Measurements from ENCODE around the gene STK38. TPM values are rescaled to one million over a fixed set of nuclear protein-coding genes. Genes with fewer than 3 reads are reported as not detected.
A peak's percentile ranks its signal among the peaks of the same experiment; 100 is the strongest.

The STK38 gene
- total RNA-seq, 1 experiment from 2014 or later = 31.5 TPM

DNA sequence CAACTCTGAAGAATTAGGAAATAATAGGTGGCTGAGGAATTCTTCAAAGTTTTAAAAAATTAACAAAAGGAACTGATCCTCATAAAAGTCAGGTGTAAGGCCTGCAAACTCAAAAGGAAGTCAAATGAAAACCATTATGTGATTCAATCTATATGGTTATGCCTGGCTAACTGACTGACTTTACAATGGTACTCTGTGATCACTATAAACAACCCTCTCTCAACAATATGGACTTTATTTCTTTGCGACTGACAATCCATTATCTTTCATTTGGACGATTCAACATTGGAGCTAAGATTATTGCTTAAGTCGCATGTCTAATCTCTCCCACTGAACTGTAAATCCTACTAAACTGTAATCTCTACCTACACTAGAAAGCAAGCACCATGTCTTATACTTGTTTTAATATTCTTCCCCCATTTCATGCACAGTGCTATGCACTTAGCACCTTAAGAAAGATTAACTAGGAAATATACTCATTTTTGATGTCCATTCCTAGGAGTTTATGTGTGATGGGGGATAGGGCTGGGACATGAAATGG lies 1.4 kb downstream of the STK38 start:
- Histone ChIP-seq H3K36me3 (ENCODE audit: insufficient read depth, low read length) (no peaks in the 10 kb centered on the region), H3K27ac (ENCODE audit: low read length) (peak overlapping the region; percentile 74), H4K20me1 (ENCODE audit: insufficient read depth, low read depth, low read length) (no peaks in the 10 kb centered on the region), H3K4me2 (ENCODE audit: low read depth, low read length, poor library complexity, severe bottlenecking) (peak overlapping the region; percentile 93), H3K9me3 (ENCODE audit: low read length) (no peaks in the 10 kb centered on the region), H3K4me1 (ENCODE audit: low read length) (peaks cover 43% of the 10 kb centered on the region), H3K4me3 (ENCODE audit: low read length) (peak overlapping the region; percentile 81), H3K79me2 (ENCODE audit: low read length) (peaks cover 59% of the 10 kb centered on the region), H3K9me2 (replicated peaks; ENCODE audit: insufficient read depth, low read length) (no peaks in the 10 kb centered on the region), H2AFZ (ENCODE audit: low read length) (0 out of 2 replicates have a peak overlapping the region, but pooled peaks have one; percentile 8), H3K27me3 (ENCODE audit: low read length) (no peaks in the 10 kb centered on the region), H3K9ac (ENCODE audit: low read length) (peak overlapping the region; percentile 85)
- no peak for DNase-seq

DNA sequence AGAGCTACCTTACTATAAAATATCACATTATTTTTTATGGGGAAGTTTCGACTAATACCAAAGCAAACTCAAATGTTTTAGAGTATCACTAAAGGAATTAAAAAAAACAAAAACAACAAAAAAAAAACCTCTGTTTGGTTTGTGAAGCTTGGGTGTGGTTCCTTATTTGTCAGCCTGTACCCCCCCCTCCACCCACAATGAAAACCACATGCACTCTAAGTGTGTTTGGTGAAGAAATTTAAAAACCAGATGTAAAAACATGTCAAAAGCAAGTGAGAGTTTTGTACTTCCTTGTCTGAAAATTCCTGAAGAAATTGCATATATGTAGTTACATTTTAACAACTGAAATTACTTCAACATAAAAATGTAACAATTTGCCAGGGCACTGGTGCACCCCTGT lies 3.1 kb downstream of the STK38 start:
- Histone ChIP-seq H3K9me3 (ENCODE audit: low read length) (no peaks in the 10 kb centered on the region), H3K4me1 (ENCODE audit: low read length) (peaks cover 32% of the 10 kb centered on the region), H3K27me3 (ENCODE audit: low read length) (no peaks in the 10 kb centered on the region), H3K4me3 (ENCODE audit: low read length) (no peak overlapping the region), H3K79me2 (ENCODE audit: low read length) (peaks cover 68% of the 10 kb centered on the region), H3K4me2 (ENCODE audit: low read depth, low read length, poor library complexity, severe bottlenecking) (peak overlapping the region; percentile 5), H3K36me3 (ENCODE audit: insufficient read depth, low read length) (peaks cover 12% of the 10 kb centered on the region), H4K20me1 (ENCODE audit: insufficient read depth, low read depth, low read length) (no peaks in the 10 kb centered on the region), H3K9ac (ENCODE audit: low read length) (no peak overlapping the region), H3K27ac (ENCODE audit: low read length) (no peak overlapping the region), H3K9me2 (replicated peaks; ENCODE audit: insufficient read depth, low read length) (no peaks in the 10 kb centered on the region), H2AFZ (ENCODE audit: low read length) (no peak overlapping the region)
- DNase-seq = no peak

DNA sequence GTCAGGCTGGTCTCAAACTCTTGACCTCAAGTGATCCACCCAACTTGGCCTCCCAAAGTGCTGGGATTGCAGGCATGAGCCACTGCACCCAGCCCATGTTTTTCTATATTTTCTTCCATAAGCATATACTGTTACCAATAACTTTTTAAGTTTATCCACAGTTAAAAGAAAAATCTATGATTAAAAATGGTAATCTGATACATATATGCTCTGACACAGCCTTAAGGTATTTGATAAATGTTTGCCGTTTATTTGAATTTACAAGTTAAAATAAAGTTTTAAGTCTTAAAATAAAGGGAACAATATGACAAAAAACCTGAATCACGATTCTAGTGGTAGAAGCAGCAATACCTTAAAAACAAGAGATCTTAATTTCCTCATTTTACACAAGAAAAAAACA lies 5.2 kb downstream of the STK38 start:
- DNase-seq = no peak
- Histone ChIP-seq H3K9me3 (ENCODE audit: low read length) (no peaks in the 10 kb centered on the region), H3K27ac (ENCODE audit: low read length) (no peak overlapping the region), H3K4me2 (ENCODE audit: low read depth, low read length, poor library complexity, severe bottlenecking) (no peak overlapping the region), H3K79me2 (ENCODE audit: low read length) (peaks cover 78% of the 10 kb centered on the region), H3K9ac (ENCODE audit: low read length) (no peak overlapping the region), H3K9me2 (replicated peaks; ENCODE audit: insufficient read depth, low read length) (no peaks in the 10 kb centered on the region), H4K20me1 (ENCODE audit: insufficient read depth, low read depth, low read length) (no peaks in the 10 kb centered on the region), H3K27me3 (ENCODE audit: low read length) (no peaks in the 10 kb centered on the region), H3K4me3 (ENCODE audit: low read length) (no peak overlapping the region), H2AFZ (ENCODE audit: low read length) (no peak overlapping the region), H3K4me1 (ENCODE audit: low read length) (peaks cover 21% of the 10 kb centered on the region), H3K36me3 (ENCODE audit: insufficient read depth, low read length) (peaks cover 21% of the 10 kb centered on the region)

DNA sequence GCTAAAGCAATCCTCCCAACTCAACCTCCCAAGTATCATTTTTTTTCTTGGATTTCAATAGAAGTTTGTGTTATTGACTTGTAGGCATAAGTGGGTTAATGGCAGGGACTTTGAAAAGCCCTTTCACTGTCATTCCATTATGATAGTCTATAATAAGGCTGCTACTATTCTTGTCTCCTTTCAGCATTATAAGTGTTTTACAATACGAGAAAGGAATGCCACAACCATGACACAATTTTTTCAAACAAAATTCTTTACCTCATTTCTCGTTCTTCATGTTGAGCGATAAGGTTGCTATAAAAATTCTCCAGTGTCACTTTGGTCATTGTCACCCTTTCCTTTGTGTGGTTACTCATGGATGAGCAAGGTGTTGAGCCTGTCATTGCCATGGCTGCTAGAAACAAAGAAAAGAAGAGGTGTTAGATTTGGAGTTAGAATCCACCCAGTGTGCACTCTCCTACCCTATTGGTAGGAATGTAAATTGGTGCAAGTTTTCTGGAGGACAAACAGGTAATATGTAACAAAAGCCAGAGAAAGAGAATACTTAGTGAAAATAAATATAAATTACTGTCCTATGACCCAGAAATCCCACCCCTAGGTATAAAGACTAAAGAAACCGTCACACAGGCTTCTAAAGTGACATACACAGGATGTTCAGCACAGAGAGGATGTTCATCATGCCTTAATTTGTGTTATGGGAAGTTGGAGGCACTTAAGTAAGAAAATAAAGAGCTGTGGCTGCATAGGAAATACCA lies 7.3 kb downstream of the STK38 start:
- Histone ChIP-seq H3K4me1 (ENCODE audit: low read length) (peaks cover 13% of the 10 kb centered on the region), H3K79me2 (ENCODE audit: low read length) (peaks cover 76% of the 10 kb centered on the region)

DNA sequence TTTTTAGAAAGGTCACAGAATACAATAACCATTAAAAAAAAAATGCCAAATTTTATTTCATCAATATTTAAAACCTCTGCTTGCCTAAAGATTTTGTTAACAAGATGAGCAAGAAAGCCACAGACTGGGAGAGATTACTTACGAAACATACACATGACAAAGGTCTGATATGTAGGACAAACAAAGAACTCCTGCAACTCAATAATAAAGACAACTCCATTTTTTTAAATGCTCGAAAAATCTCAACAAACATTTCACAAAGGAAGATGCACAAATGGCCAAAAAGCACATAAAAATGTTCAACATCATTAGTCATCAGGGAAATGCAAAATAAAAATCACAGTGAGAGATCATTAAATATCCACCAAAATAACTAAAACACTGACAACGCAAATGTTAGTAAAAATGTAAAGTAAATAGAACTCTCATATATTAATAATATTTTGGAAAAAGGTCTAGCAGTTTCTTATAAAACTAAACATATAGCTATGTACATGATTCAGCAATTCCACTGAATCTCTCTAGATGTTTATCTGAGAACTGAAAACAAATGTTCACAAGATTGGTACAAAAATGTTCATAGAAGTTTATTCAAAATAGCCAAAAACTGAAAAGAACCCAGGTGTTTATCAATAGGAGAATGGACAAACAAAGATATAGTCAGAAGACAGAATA lies 10.3 kb downstream of the STK38 start:
- no peak overlapping the region for H2AFZ ChIP-seq (ENCODE audit: low read length)
- peaks cover 11% of the 10 kb centered on the region for H3K4me1 ChIP-seq (ENCODE audit: low read length)
- no peak overlapping the region for H3K9ac ChIP-seq (ENCODE audit: low read length)
- H3K36me3 ChIP-seq (ENCODE audit: insufficient read depth, low read length) = peaks cover 38% of the 10 kb centered on the region
- H3K27ac ChIP-seq (ENCODE audit: low read length) = no peak overlapping the region
- H3K27me3 ChIP-seq (ENCODE audit: low read length) = no peaks in the 10 kb centered on the region
- H3K4me3 ChIP-seq (ENCODE audit: low read length) = no peak overlapping the region
- no peak overlapping the region for H3K4me2 ChIP-seq (ENCODE audit: low read depth, low read length, poor library complexity, severe bottlenecking)
- DNase-seq = no peak
- H3K9me2 ChIP-seq (replicated peaks; ENCODE audit: insufficient read depth, low read length) = no peaks in the 10 kb centered on the region
- H3K9me3 ChIP-seq (ENCODE audit: low read length) = no peaks in the 10 kb centered on the region
- peaks cover 80% of the 10 kb centered on the region for H3K79me2 ChIP-seq (ENCODE audit: low read length)
- no peaks in the 10 kb centered on the region for H4K20me1 ChIP-seq (ENCODE audit: insufficient read depth, low read depth, low read length)

More for the DNA sequence above, 7.3 kb downstream of the STK38 start:
- Histone ChIP-seq H3K27ac (ENCODE audit: low read length) (no peak overlapping the region), H3K9me3 (ENCODE audit: low read length) (no peaks in the 10 kb centered on the region), H4K20me1 (ENCODE audit: insufficient read depth, low read depth, low read length) (no peaks in the 10 kb centered on the region), H3K9ac (ENCODE audit: low read length) (no peak overlapping the region), H2AFZ (ENCODE audit: low read length) (no peak overlapping the region), H3K9me2 (replicated peaks; ENCODE audit: insufficient read depth, low read length) (no peaks in the 10 kb centered on the region), H3K4me2 (ENCODE audit: low read depth, low read length, poor library complexity, severe bottlenecking) (no peak overlapping the region), H3K27me3 (ENCODE audit: low read length) (no peaks in the 10 kb centered on the region), H3K4me3 (ENCODE audit: low read length) (no peak overlapping the region), H3K36me3 (ENCODE audit: insufficient read depth, low read length) (peaks cover 30% of the 10 kb centered on the region)
- DNase-seq = no peak

DNA sequence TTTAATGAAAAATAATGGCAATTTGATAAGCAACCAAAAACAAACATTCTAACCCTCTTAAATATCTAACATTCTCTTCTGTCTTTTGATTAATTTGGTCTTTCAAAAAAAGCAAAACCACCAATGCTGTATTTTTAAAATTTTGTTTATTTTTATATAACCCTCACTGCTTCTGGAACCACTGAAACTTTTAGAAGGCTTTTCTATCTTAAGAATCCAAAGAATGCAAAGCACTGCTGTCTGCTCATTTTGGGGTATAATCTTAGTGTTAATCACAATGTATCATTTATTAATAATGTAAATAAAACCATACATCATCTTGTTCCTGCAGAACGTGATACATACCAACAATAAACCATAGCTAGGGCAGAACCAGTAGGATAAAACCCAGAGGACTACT lies 14.0 kb downstream of the STK38 start:
- Histone ChIP-seq H3K4me1 (ENCODE audit: low read length) (peaks cover 11% of the 10 kb centered on the region), H3K9ac (ENCODE audit: low read length) (no peak overlapping the region), H2AFZ (ENCODE audit: low read length) (no peak overlapping the region), H3K79me2 (ENCODE audit: low read length) (peaks cover 83% of the 10 kb centered on the region), H3K4me3 (ENCODE audit: low read length) (no peak overlapping the region), H3K9me3 (ENCODE audit: low read length) (no peaks in the 10 kb centered on the region), H3K36me3 (ENCODE audit: insufficient read depth, low read length) (peaks cover 24% of the 10 kb centered on the region), H3K4me2 (ENCODE audit: low read depth, low read length, poor library complexity, severe bottlenecking) (no peak overlapping the region), H3K9me2 (replicated peaks; ENCODE audit: insufficient read depth, low read length) (no peaks in the 10 kb centered on the region), H3K27me3 (ENCODE audit: low read length) (no peaks in the 10 kb centered on the region), H3K27ac (ENCODE audit: low read length) (no peak overlapping the region), H4K20me1 (ENCODE audit: insufficient read depth, low read depth, low read length) (no peaks in the 10 kb centered on the region)
- DNase-seq = no peak

DNA sequence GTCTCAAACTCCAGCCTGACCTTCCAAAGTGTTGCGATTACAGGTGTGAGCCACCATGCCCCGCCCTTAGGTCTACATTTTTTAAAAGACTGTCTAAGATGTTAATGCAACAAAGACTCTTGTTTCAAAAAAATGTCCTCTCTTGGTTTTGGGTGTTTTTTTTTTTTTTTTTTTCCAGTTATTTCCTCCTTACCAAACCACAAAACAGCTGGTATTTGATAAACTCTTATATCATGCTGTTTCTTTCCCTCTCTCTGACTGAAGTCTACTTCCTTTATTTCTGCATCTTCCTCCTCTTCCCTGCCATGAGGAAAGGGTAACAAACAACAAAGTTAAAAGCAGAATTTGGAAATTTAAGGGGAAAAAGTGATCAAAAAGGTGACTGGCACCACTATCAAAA lies 21.2 kb downstream of the STK38 start:
- no peak for DNase-seq
- no peak overlapping the region for H3K27ac ChIP-seq (ENCODE audit: low read length)
- H4K20me1 ChIP-seq (ENCODE audit: insufficient read depth, low read depth, low read length) = no peaks in the 10 kb centered on the region
- H3K9me3 ChIP-seq (ENCODE audit: low read length) = no peaks in the 10 kb centered on the region
- no peak overlapping the region for H2AFZ ChIP-seq (ENCODE audit: low read length)
- no peak overlapping the region for H3K4me3 ChIP-seq (ENCODE audit: low read length)
- peaks cover 36% of the 10 kb centered on the region for H3K79me2 ChIP-seq (ENCODE audit: low read length)
- no peak overlapping the region for H3K4me2 ChIP-seq (ENCODE audit: low read depth, low read length, poor library complexity, severe bottlenecking)
- peaks cover 33% of the 10 kb centered on the region; the same call in 1 of the 2 replicates for H3K36me3 ChIP-seq (ENCODE audit: insufficient read depth, low read length)
- no peaks in the 10 kb centered on the region for H3K27me3 ChIP-seq (ENCODE audit: low read length)
- no peak overlapping the region for H3K9ac ChIP-seq (ENCODE audit: low read length)
- no peaks in the 10 kb centered on the region for H3K9me2 ChIP-seq (replicated peaks; ENCODE audit: insufficient read depth, low read length)
- peaks cover 3% of the 10 kb centered on the region; the same call in 1 of the 2 replicates for H3K4me1 ChIP-seq (ENCODE audit: low read length)

DNA sequence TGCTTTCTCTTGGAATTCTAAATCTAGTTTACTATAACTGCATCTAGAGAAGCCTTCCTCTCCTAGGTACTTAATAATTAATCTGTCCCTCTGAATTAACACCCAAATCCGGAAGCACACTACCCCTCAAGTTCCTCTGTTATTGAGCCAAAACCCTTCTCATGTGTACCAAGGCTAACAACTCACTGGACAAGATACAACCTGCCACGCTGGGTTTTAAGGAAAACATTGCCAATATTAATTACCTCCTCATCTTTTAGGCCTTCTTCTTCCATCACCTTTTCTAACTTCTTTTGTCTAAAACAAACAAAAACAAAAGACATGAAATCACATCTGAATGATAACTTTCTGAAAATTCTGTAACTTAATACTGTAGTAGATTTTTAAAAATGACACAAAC lies 21.9 kb downstream of the STK38 start:
- H2AFZ ChIP-seq (ENCODE audit: low read length) = no peak overlapping the region
- H3K27ac ChIP-seq (ENCODE audit: low read length) = no peak overlapping the region
- no peaks in the 10 kb centered on the region for H3K27me3 ChIP-seq (ENCODE audit: low read length)
- DNase-seq = no peak
- no peak overlapping the region for H3K9ac ChIP-seq (ENCODE audit: low read length)
- no peaks in the 10 kb centered on the region for H3K9me2 ChIP-seq (replicated peaks; ENCODE audit: insufficient read depth, low read length)
- H3K79me2 ChIP-seq (ENCODE audit: low read length) = peaks cover 31% of the 10 kb centered on the region
- peaks cover 40% of the 10 kb centered on the region for H3K36me3 ChIP-seq (ENCODE audit: insufficient read depth, low read length)
- no peak overlapping the region for H3K4me3 ChIP-seq (ENCODE audit: low read length)
- peaks cover 6% of the 10 kb centered on the region; the same call in 1 of the 2 replicates for H3K4me1 ChIP-seq (ENCODE audit: low read length)
- no peak overlapping the region for H3K4me2 ChIP-seq (ENCODE audit: low read depth, low read length, poor library complexity, severe bottlenecking)
- H3K9me3 ChIP-seq (ENCODE audit: low read length) = no peaks in the 10 kb centered on the region
- H4K20me1 ChIP-seq (ENCODE audit: insufficient read depth, low read depth, low read length) = no peaks in the 10 kb centered on the region
